Lung (tissue), 12 donors: ENCODE results near the gene PMM1. TPM values are rescaled to one million over a fixed set of nuclear protein-coding genes. Genes with fewer than 3 reads are reported as not detected.

Experiments
- ATAC-seq: fragments of 200-7000 bp; cut with Tn5 transposase; one replicate; pipeline ENCODE4 v1.9.1; 2020; ENCODE audit warnings: moderate number of reproducible peaks; ENCODE audit not compliant: insufficient read depth, low FRiP score
- DNase-seq, 3 donors: peaks; one replicate each; pipeline ENCODE4 v3.0.0-alpha.2; 2013 to 2017
- H3K27ac ChIP-seq, 2 donors: one replicate each; pipeline ENCODE4 v1.5.1; 2013; ENCODE audit warnings: mild to moderate bottlenecking in 2 of 2, moderate library complexity in 2 of 2, control low read depth in 1 of 2, inconsistent platforms in 1 of 2, low read depth in 1 of 2, low read length in 1 of 2
- H3K27me3 ChIP-seq, 3 donors: one replicate each; pipeline ENCODE4 v1.5.1; 2013; ENCODE audit warnings: low read length in 2 of 3; ENCODE audit not compliant: control insufficient read depth in 3 of 3, insufficient read depth in 3 of 3
- H3K36me3 ChIP-seq, 4 donors: one replicate each; pipeline ENCODE4 v1.5.1; 2013; ENCODE audit warnings: low read length in 4 of 4, mild to moderate bottlenecking in 1 of 4, moderate library complexity in 1 of 4; ENCODE audit not compliant: control insufficient read depth in 4 of 4, insufficient read depth in 4 of 4
- H3K4me1 ChIP-seq, 5 donors: one replicate each; pipeline ENCODE4 v1.5.1; 2013; ENCODE audit warnings: low read length in 5 of 5, mild to moderate bottlenecking in 2 of 5, moderate library complexity in 1 of 5; ENCODE audit not compliant: control insufficient read depth in 5 of 5, insufficient read depth in 5 of 5
- H3K4me3 ChIP-seq: one replicate; pipeline ENCODE4 v1.5.1; 2013; ENCODE audit warnings: mild to moderate bottlenecking, control low read depth, moderate library complexity
- H3K9ac ChIP-seq, 2 donors: one replicate each; pipeline ENCODE4 v1.5.1; 2013; ENCODE audit warnings: low read length in 2 of 2, control low read depth in 1 of 2; ENCODE audit not compliant: insufficient read depth in 1 of 2
- H3K9me3 ChIP-seq, 4 donors: one replicate each; pipeline ENCODE4 v1.5.1; 2013; ENCODE audit warnings: low read length in 3 of 4, mild to moderate bottlenecking in 1 of 4, moderate library complexity in 1 of 4; ENCODE audit not compliant: control insufficient read depth in 4 of 4, insufficient read depth in 3 of 4
- WGBS, 2 donors: extraction: QIAGEN DNeasy Blood & Tissue Kit; methylation state at CpG; one replicate each; pipeline ENCODE4 v1.1.7; 2013; 5-methylcytosine and 5-hydroxymethylcytosine counted together
- polyA plus RNA-seq, 2 donors: library from polyadenylated mRNA; stranded (reverse); fragments of 200-250 nt; gene quantifications; one replicate each; pipeline ENCODE4 v1.2.1, GENCODE V29; 2013
- total RNA-seq, 2 donors: library from RNA; depleted of rRNA in 1 of 2; stranded (reverse); fragments of >200 nt in 1 of 2; gene quantifications; one replicate each; pipeline ENCODE4 v1.2.1, GENCODE V29; 2014 to 2021
- TF ChIP-seq, protein P1 (sequence below): IDR thresholded peaks from 2 replicates; pipeline ENCODE4 v1.5.1; 2012; ENCODE audit warnings: mild to moderate bottlenecking; ENCODE audit errors: control extremely low read depth, extremely low read depth
- donor health status: control.
- donor health status: control.
- donor health status: Bipolar disorder and iron deficiency.
- donor health status: healthy.
- donor health status: DM: yes; HTN: yes; CAD: no.

Gene PMM1
- total and polyA plus RNA-seq, 4 donors: 23.0 to 62.2 (median 44.0) TPM

- Histone ChIP-seq H3K27me3 (no peaks in the 10 kb centered on the region), H3K4me3 (no peak overlapping the region), H3K9me3 (no peaks in the 10 kb centered on the region), H3K27ac (peak overlapping the region; percentile 50 to 65), H3K36me3 (no peaks in the 10 kb centered on the region), H3K4me1 (peaks cover 0 to 55% (median 20%) of the 10 kb centered on the region in 5 donors), H3K9ac (peak overlapping the region in 1 of 2 donors; percentile 91)
- WGBS, 2 donors: 46 to 55% methylated on average over 19 of the region's 19 CpGs
- TF ChIP-seq, protein P1, sequence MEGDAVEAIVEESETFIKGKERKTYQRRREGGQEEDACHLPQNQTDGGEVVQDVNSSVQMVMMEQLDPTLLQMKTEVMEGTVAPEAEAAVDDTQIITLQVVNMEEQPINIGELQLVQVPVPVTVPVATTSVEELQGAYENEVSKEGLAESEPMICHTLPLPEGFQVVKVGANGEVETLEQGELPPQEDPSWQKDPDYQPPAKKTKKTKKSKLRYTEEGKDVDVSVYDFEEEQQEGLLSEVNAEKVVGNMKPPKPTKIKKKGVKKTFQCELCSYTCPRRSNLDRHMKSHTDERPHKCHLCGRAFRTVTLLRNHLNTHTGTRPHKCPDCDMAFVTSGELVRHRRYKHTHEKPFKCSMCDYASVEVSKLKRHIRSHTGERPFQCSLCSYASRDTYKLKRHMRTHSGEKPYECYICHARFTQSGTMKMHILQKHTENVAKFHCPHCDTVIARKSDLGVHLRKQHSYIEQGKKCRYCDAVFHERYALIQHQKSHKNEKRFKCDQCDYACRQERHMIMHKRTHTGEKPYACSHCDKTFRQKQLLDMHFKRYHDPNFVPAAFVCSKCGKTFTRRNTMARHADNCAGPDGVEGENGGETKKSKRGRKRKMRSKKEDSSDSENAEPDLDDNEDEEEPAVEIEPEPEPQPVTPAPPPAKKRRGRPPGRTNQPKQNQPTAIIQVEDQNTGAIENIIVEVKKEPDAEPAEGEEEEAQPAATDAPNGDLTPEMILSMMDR: no peak
- peak; percentile 98 to 99 (median 99) for DNase-seq
- peak; percentile 71 for ATAC-seq
These were observed 32.0 kb downstream of the PMM1 start for GRCh38 chr22:41557401-41558240.

- Histone ChIP-seq H3K27me3 (no peaks in the 10 kb centered on the region), H3K4me3 (no peak overlapping the region), H3K4me1 (peaks cover 0 to 51% (median 22%) of the 10 kb centered on the region in 5 donors), H3K27ac (peak overlapping the region in 1 of 2 donors; percentile 69), H3K9ac (peak overlapping the region in 1 of 2 donors; percentile 91), H3K36me3 (no peaks in the 10 kb centered on the region), H3K9me3 (no peaks in the 10 kb centered on the region)
- TF ChIP-seq, protein P1: no peak
- 79 to 84% methylated on average over 10 of the region's 10 CpGs for WGBS, 2 donors
- peak in 2 of 3 donors; percentile 42 to 58 for DNase-seq
- no peak for ATAC-seq
These were observed 33.1 kb downstream of the PMM1 start for GRCh38 chr22:41556561-41556960.

DNA sequence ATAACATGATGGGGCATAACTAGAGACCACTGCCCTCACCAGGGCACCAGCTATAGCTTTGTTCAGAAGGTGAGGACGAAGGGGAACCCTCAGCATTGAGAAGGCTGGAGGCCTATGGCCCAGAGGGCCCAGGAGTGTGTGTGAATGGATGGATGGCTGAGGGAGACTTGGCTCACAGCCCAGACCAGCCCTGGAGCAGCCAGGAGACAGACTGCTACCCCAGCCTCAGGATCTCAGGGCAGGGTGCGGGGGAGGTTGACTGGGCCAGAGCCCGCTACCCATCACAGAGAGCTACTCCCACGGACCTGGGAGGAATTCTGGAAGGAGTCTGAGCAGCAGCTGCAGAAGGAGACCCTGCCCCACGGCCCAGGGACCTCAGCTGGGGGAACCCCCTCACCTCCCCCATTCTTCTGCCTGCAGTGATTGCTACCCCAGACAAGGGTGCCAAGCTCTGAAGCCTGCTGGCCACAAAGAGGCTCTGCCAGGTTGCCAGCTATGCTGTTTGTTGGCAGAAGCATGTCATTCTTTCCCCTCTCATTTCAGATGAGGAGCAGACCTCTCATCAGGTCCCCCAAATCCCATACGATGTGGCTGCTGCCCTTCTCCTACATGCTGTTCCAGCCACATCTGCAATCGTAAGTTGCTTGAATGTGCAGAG is 34.2 kb downstream of the PMM1 start:
- no peaks in the 10 kb centered on the region for H3K36me3 ChIP-seq
- H3K4me3 ChIP-seq: no peak overlapping the region
- H3K9ac ChIP-seq: peak overlapping the region in 1 of 2 donors; percentile 28
- H3K4me1 ChIP-seq: peaks cover 0 to 43% (median 25%) of the 10 kb centered on the region in 5 donors
- ATAC-seq (no peak), DNase-seq (peak; percentile 74 to 85 (median 77))
- TF ChIP-seq, protein P1: no peak
- WGBS, 2 donors: 76 to 81% methylated on average over 7 of the region's 7 CpGs
- H3K27me3 ChIP-seq: no peaks in the 10 kb centered on the region
- H3K27ac ChIP-seq: no peak overlapping the region
- no peaks in the 10 kb centered on the region for H3K9me3 ChIP-seq
